Measurements from ENCODE around the gene EGR1.

Gene EGR1

GRCh38 chr5:138465261-138466124, at the start of gene EGR1:
EGR1 (plus strand) TSS chr5:138465479; CDS start chr5:138465762, 283 bp downstream.
- peak; percentile 97 for DNase-seq

- DNase-seq, result no peak
Measured at GRCh38 chr5:138418444-138418843, 46.8 kb upstream of the EGR1 start.

DNA sequence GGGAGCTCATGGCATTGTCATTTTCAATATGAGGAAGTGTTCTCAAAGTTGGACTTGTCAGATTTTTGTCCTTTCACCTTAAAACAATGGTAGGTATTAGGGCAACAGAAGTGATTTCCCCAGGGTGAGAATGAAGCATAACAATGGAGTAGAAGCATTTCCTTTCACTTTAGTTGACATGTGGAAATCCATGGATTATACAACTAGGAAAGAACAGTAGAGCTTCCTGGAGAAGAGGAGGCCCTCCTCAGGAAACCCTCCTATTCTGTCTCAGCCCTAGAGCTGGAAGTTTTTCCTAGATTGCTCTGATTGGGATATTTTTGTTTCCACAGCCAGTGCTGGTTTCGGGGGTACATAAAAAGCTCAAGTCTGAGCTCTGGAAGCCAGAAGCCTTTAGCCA, 40.2 kb upstream of the EGR1 start:
- DNase-seq, result no peak

DNA sequence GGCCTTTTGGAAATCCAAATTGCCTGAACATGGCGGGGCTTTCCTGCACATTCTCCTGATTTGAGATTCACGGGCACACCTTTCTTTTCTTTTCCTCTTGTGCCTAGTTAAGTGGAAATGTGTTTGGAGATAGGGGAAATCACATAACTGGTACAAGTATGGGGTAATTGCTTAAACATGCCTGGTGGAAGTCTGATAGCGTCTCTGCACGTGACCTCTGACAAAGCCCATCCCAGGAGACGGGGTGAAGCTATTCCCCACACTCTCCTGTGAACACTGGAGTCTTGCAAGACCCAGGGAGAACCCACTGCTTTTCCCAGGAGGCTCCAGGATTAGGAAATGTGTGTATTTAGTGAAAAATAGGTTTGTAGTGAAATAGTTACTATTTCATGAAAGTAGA, 29.3 kb upstream of the EGR1 start:
- DNase-seq, result no peak

DNA sequence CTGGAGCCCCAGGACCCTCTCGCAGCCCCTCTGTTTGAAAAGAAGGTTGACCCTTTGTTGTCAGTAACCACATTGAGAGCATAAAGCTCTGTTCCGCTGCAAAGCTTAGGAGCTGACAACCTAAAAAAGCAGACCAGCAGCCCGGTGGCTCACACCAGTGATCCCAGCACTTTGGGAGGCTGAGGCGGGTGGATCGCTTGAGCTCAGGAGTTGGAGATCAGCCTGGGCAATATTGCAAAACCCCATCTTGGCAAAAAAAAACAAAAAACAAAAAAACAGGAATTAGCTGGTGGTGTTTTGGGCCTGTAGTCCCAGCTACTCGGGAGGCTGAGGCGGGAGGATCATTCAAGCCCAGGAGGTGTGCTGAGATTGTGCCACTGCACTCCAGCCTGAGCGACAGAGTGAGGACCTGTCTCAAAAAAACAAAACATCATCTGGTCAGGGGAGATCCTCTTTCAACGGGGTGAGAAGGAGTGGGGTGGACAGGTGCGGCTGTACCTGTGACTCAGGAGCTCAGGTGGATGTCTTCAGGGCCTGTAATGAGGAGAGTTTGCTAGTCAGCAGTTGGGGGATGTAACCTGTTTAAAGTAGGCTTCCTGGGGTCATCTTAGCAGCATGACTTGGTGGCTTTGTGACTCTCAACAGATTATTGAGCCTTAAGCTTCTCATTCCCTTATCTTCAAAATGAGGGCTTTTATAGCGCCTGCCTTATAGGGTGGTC, 27.1 kb upstream of the EGR1 start:
- no peak for DNase-seq

DNA sequence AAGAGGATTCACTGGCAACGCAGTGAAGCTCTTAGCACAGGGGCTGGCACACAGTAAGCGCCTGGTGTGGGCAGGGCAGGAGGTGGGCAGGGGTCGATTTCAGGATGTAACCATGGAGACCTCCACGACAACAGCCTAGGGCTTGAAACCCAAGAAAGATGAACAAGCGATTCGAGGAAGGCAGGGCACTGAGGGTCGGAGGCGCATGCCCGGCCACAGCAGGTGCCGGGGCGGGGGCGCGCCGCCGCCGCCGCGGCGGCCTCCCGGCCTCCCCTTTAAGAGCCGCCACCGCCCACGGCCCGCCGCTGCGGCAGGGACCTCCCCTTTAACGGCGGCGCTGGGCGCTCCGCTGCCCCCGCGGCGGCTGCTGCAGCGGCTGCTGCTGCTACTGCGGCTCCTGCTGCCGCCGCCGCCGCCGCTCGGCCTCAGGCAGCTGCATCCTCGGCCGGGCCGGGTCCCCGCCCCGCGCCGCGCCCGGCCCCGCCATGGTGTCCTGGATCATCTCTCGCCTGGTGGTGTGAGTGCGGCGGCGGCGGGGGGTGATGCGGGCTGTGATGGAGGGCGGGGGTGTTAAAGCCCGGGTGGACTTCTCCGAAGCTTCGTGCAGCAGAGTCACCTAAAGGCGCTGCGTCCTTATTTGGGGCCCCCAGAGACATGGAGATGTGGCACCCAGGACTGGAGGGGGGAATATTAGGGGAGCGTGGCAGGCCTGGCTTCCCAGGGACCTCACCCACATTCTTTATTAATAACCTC, 26.4 kb upstream of the EGR1 start, which contains the start of gene REEP2:
REEP2 (plus strand) TSS at position 334 of the 753 bp plus-strand sequence; CDS start at position 486, 152 bp downstream.
- DNase-seq, result peak; percentile 88

GRCh38 chr5:138439477-138440158, 25.7 kb upstream of the EGR1 start:
- no peak for DNase-seq

DNA sequence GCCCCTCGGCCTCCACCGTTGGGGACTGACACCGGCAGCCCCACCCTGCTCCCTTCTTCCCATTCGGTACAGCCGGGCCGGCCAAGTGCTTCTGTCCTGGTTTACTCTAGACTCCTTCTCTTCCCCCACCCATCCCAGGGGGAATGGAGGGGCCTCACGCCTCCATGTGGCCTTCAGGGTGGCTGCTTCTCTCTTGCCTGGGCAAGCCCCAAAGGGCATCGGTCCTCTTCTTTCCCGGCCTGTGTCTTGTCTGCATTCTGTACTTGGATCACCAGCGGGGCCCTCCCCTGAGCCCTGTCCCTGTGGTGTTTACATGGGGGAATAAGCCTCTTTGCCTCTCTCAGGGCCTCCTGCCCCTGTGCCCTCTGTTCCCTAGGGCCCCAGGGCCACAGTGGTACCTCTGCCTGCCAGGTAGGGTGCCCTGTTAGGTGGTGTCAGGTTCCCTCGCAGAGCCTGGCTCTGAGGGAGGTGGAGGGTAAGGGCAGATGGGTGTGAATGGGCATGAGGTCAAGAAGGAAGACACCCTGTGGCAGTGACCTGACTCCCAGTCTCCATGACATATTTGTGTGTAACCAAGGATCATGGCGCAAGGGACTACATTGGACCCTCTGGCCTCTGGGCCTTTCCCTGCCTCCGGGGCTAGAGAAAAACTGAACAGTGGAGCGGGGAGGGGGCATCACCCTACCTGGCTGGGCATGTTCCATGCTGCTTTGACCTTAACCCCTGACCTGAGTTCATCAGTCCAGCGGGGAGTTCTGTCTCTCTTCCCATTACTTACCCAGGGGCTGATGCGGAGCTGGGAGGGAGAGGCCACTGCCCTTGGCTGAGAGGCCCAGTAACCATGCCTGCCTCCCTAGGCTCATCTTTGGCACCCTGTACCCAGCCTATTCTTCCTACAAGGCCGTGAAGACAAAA, 24.9 kb upstream of the EGR1 start:
- DNase-seq, result no peak

DNA sequence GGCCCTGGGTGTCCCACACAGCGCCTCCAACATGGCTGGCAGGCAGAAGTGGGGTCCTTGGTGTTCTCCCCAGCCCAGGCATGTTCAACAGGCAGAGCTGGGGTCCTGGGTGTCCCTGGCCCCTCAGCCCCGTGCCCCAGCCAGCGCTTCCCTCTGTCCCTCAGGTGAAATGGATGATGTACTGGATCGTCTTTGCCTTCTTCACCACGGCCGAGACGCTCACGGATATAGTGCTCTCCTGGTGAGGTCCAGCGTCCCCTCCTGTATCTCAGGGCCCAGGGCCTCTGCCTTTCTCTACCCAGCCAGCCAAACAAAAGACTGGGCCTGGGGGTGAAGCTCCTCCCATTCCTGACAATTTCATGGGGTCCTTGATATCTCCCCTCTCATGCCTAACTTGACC, 24.1 kb upstream of the EGR1 start:
- no peak for DNase-seq

DNA sequence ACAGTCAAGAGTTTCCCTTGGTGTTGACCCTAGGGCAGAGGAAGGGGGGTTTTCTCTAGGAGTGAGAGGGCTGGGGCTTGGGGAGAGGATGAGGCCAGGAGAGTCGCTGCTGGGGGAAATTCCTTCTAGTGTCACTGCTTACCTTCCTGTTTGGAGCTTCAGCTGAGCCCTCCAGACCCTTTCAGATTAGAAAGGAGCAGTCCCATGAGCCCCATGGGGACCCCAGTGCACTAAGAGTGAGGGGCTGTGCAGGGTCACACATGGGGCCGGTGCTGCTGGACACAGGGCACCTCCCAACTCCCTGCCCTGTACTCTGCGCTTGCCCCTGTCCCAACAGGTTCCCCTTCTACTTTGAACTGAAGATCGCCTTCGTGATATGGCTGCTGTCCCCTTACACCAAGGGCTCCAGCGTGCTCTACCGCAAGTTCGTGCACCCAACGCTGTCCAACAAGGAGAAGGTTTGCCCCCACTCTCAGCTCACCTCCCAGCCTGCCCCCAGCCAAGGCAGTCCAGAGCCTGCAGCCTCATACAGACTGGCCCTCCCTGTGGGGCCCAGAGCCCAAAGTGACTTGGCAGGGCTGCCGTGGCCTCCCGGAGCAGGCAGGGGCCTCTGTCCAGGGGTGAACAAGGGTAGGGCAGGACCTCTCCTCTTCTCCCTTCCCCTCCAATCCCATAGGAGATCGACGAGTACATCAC, 21.1 kb upstream of the EGR1 start:
- no peak for DNase-seq

- DNase-seq, result no peak
Measured at GRCh38 chr5:138444774-138445546, 20.3 kb upstream of the EGR1 start.

DNA sequence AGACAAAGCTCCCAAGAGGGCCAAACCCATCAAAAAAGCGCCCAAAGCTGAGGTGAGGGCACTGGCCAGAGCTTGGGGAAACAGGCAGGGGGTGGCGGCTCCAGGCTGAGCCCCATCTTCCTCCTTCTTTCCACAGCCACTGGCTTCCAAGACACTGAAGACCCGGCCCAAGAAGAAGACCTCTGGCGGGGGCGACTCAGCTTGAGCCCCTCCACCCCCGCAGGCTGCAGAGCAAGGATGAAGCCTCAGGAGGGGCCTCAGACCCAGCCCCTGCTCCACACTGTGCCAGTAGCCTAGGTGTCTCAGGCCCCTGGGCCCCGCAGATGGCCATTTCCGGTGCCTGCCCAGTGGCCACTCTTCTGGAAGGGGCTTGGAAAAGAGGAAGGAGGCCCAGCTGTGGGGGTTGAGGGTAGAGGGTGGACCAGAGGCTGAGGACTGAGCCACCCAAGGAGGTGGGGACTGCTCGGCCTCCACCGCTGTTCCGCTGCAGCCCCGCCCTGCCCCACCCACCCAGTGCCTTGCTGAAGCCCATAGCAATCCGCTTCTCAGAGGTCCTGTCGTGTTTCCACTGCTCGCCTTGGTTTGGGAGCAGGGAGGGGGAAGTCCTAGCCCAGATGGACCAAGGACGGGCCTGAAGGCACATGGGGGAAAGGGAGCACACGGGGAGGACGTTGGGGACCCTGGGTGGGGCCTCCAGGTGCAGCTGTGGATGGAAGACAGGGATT, 19.6 kb upstream of the EGR1 start:
- no peak for DNase-seq

- DNase-seq, result no peak
Measured at GRCh38 chr5:138448070-138448469, 17.2 kb upstream of the EGR1 start.

- no peak for DNase-seq
Measured at GRCh38 chr5:138448481-138449398, 16.5 kb upstream of the EGR1 start.

DNA sequence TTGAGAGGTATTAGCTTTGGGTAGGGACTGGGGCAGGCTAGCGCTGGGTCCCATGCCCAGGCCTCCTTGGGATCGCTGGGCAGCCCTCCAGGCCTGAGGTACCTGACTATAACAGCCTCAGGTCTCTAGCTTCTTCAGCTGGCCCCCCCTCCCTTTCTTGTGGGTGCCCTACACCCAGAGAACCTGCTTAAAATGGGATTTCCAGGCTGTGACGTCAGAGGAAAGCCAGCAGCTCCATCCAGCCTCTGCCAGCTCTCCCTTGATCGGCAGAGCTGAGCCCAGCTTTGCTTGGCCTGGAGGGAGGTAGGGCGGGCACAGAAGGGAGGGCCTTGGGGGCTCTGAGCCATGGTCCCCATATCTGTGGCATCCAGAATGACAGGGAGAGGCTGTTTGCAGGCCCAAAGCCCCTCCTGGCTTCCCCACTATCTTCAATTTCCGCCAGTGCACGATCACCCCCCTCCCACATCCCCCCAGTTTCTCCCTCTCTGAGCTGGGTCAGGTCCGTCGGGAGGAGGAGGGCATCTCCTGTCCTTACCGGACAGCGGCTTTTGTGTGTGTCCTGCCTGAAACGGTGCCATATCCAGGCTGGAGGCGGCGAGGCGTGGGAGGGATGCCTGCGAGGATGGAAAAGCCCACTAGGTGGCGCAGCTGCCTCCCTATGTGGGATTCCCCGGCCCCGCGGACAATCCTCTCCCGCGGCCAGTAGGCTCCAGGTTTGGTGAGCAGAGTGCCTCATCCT, 15.6 kb upstream of the EGR1 start:
- peak; percentile 92 for DNase-seq

DNA sequence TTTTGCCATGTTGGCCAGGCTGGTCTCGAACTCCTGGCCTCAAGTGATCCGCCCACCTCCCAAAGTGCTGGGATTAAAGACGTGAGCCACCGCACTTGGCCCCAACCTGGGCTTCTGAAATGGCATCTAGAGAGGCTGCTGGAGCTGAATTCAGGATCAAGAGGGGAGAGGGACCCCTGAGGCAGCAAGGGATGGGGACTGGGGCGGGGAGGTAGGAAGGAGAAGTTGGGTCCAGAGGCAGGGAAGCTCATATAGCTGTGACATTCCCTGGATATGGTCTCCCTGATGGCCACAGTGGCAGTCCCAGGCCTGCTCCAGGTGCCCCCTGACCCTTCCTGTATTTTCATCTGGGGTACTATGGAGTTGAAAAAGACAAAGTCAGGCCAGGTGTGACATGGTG, 14.3 kb upstream of the EGR1 start:
- no peak for DNase-seq

DNA sequence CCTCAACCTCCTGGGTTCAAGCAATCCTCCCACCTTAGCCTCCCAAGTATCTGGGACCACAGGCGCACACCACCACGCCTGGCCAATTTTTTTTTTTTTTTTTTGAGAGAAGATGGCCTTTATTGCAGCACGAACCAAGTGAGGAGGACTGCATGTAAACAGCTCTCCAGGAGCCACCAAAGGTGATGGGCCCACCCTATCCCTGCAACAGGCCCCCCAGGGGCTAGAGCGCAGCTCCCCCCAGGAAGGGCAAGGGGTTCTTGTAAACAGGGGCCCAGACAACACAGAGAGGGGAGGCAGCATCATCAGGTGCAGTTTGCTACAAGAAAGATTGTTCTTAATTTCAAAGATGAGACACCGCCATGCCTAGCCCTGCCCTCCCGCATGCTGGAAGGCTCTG, 12.6 kb upstream of the EGR1 start:
- no peak for DNase-seq

DNA sequence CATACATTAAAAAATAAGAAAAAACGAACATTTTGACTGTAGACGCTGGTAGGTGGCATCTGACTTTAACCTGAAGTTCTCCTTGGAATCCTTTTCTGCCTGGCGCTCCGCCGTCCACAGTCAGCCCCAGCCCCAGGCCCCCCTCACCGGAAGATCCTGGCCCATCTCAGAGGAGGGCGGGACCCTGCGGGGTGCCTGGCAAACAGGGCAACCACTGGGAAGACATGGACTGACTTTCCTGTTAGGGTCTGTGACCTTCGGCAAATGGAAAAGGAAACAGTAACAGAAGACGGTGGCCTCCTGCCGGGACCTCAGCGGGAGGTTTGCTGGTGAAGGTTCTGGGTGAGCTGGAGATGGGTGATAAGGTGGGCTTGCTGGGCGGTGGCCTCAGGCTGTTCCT, 11.7 kb upstream of the EGR1 start:
- DNase-seq, result no peak
